Transverse colon (tissue), 4 donors: ENCODE results near the gene TTR.

Source experiments
- CTCF ChIP-seq, 5 experiments: fragments of 200-600 bp in 3 of 5; fragments of 450-650 bp in 2 of 5; sonication (generic) in 3 of 5; IDR thresholded peaks; 1 replicate in 2 of 5; 2 replicates in 3 of 5; pipeline ENCODE4 v1.5.1; 2016 to 2017; ENCODE audit warnings: antibody characterized with exemption in 5 of 5, inconsistent platforms in 3 of 5, mild to moderate bottlenecking in 2 of 5, moderate library complexity in 1 of 5
- POLR2AphosphoS5 ChIP-seq, 3 donors: sonication (generic); formaldehyde crosslinking; IDR thresholded peaks; one replicate each; pipeline ENCODE4 v1.6.1; 2016; ENCODE audit warnings: antibody characterized with exemption in 3 of 3

GRCh38 chr18:31575515-31576257 lies 16.0 kb upstream of the TTR start:
- TF ChIP-seq CTCF (IDR thresholded peaks at IDR 0.05) (no peak), POLR2AphosphoS5 (IDR thresholded peaks at IDR 0.05) (no peak)
